ENCODE data around the gene SLC12A1.
"Not testable (repeated sequence)": the region's sequence is repeated elsewhere in the genome, so short reads cannot be mapped to it uniquely, and the experiment has no call there.

Gene SLC12A1

GRCh38 chr15:48309740-48310139 lies 103.6 kb downstream of the SLC12A1 start:
- no peak for DNase-seq (ENCODE audit: low read depth in 2 of 2)

GRCh38 chr15:48313216-48313615 lies 107.1 kb downstream of the SLC12A1 start:
- no peak for DNase-seq (ENCODE audit: low read depth in 2 of 2)

- DNase-seq (ENCODE audit: low read depth in 2 of 2): no peak
Measured at GRCh38 chr15:48315041-48315440, 108.9 kb downstream of the SLC12A1 start.

GRCh38 chr15:48317221-48317620 lies 111.1 kb downstream of the SLC12A1 start:
- DNase-seq (ENCODE audit: low read depth in 2 of 2): no peak

GRCh38 chr15:48318131-48318530 lies 112.0 kb downstream of the SLC12A1 start:
- DNase-seq (ENCODE audit: low read depth in 2 of 2): no peak

GRCh38 chr15:48323294-48323693 lies 117.2 kb downstream of the SLC12A1 start:
- DNase-seq (ENCODE audit: low read depth in 2 of 2): no peak

- no peak for DNase-seq (ENCODE audit: low read depth in 2 of 2)
Measured at GRCh38 chr15:48324949-48325348, 118.8 kb downstream of the SLC12A1 start.

- no peak for DNase-seq (ENCODE audit: low read depth in 2 of 2)
Measured at GRCh38 chr15:48325400-48325799, 119.3 kb downstream of the SLC12A1 start.

GRCh38 chr15:48326180-48326579 lies 120.1 kb downstream of the SLC12A1 start:
- not testable (repeated sequence) for DNase-seq (ENCODE audit: low read depth in 2 of 2)

- no peak for DNase-seq (ENCODE audit: low read depth in 2 of 2)
Measured at GRCh38 chr15:48330105-48330785, 124.1 kb downstream of the SLC12A1 start.

- DNase-seq (ENCODE audit: low read depth in 2 of 2): peak; percentile 60 to 80
Measured at GRCh38 chr15:48330855-48331795, 125.0 kb downstream of the SLC12A1 start, which contains the start of gene DUT. Gene DUT (plus strand): TSS chr15:48331429. CDS start chr15:48331516, 87 bp downstream.

GRCh38 chr15:48331796-48332641 lies 125.9 kb downstream of the SLC12A1 start:
- DNase-seq (ENCODE audit: low read depth in 2 of 2): peak; percentile 61 to 76

- no peak for DNase-seq (ENCODE audit: low read depth in 2 of 2)
Measured at GRCh38 chr15:48332642-48333034, 126.5 kb downstream of the SLC12A1 start.

GRCh38 chr15:48333540-48333939 lies 127.4 kb downstream of the SLC12A1 start:
- no peak for DNase-seq (ENCODE audit: low read depth in 2 of 2)

GRCh38 chr15:48334260-48334659 lies 128.2 kb downstream of the SLC12A1 start:
- no peak for DNase-seq (ENCODE audit: low read depth in 2 of 2)

GRCh38 chr15:48336940-48337339 lies 130.8 kb downstream of the SLC12A1 start:
- no peak for DNase-seq (ENCODE audit: low read depth in 2 of 2)

- no peak for DNase-seq (ENCODE audit: low read depth in 2 of 2)
Measured at GRCh38 chr15:48337607-48338006, 131.5 kb downstream of the SLC12A1 start.

- no peak for DNase-seq (ENCODE audit: low read depth in 2 of 2)
Measured at GRCh38 chr15:48340111-48340510, 134.0 kb downstream of the SLC12A1 start.

- no peak for DNase-seq (ENCODE audit: low read depth in 2 of 2)
Measured at GRCh38 chr15:48343865-48344264, 137.8 kb downstream of the SLC12A1 start.

- DNase-seq (ENCODE audit: low read depth in 2 of 2): no peak
Measured at GRCh38 chr15:48345516-48345915, 139.4 kb downstream of the SLC12A1 start.

- peak; percentile 3 to 35 for DNase-seq (ENCODE audit: low read depth in 2 of 2)
Measured at GRCh38 chr15:48352474-48353072, 146.5 kb downstream of the SLC12A1 start.

Data from stimulated activated CD4-positive, alpha-beta T cell treated with anti-CD3 and anti-CD28 coated beads, Interleukin-1b, Interleukin-23, amount 100 ng/mL, for 4 hours (primary cell).